Astrocyte (in vitro differentiated cells and primary cell): Measurements from ENCODE around the gene PPP1R7. TPM values are rescaled to one million over a fixed set of nuclear protein-coding genes. Genes with fewer than 3 reads are reported as not detected.

ENCODE experiments used
- DNase-seq: peaks from one replicate; pipeline ENCODE4 v3.0.0-alpha.2; 2010; ENCODE audit warnings: low read depth
- FAIRE-seq: peaks from 2 replicates; lab custom pipeline; 2011; peaks lifted over from hg19 to GRCh38; lab: Jason Lieb, UNC
- H2AFZ ChIP-seq: 2 replicates; pipeline ENCODE4 v1.6.0; 2012; ENCODE audit warnings: low read depth, low read length, inconsistent platforms
- H3K27ac ChIP-seq: 2 replicates; pipeline ENCODE4 v1.5.1; 2011; ENCODE audit warnings: low read depth, low read length, inconsistent platforms
- H3K27me3 ChIP-seq: 2 replicates; pipeline ENCODE4 v1.6.0; 2011; ENCODE audit warnings: low read length, inconsistent platforms; ENCODE audit not compliant: insufficient read depth
- H3K36me3 ChIP-seq: 2 replicates; pipeline ENCODE4 v1.5.1; 2011; ENCODE audit warnings: low read length, inconsistent platforms; ENCODE audit not compliant: insufficient read depth
- H3K4me1 ChIP-seq: 2 replicates; pipeline ENCODE4 v1.5.1; 2011; ENCODE audit warnings: low read length, inconsistent platforms; ENCODE audit not compliant: insufficient read depth
- H3K4me2 ChIP-seq: 2 replicates; pipeline ENCODE4 v1.6.0; 2012; ENCODE audit warnings: low read length, inconsistent platforms
- H3K4me3 ChIP-seq: 2 replicates; pipeline ENCODE4 v1.5.1; 2011; ENCODE audit warnings: low read depth, mild to moderate bottlenecking, low read length, inconsistent platforms; ENCODE audit not compliant: insufficient read depth
- H3K79me2 ChIP-seq: 2 replicates; pipeline ENCODE4 v1.6.0; 2012; ENCODE audit warnings: mild to moderate bottlenecking, low read length, inconsistent platforms; ENCODE audit not compliant: insufficient read depth
- H3K9ac ChIP-seq: 2 replicates; pipeline ENCODE4 v1.6.0; 2012; ENCODE audit warnings: mild to moderate bottlenecking, low read length, inconsistent platforms
- H3K9me3 ChIP-seq: 2 replicates; pipeline ENCODE4 v1.5.1; 2012; ENCODE audit warnings: low read depth, mild to moderate bottlenecking, low read length, inconsistent platforms; ENCODE audit not compliant: insufficient read depth
- H4K20me1 ChIP-seq: 2 replicates; pipeline ENCODE4 v1.6.0; 2012; ENCODE audit warnings: low read length, inconsistent platforms; ENCODE audit not compliant: insufficient read depth
- H3K27ac Mint-ChIP-seq: one replicate; pipeline ENCODE4 v1.8.0; 2021; ENCODE audit warnings: mild to moderate bottlenecking, mixed read lengths; ENCODE audit not compliant: unreplicated experiment
- H3K27me3 Mint-ChIP-seq: one replicate; pipeline ENCODE4 v1.8.0; 2021; ENCODE audit warnings: low read depth, mixed read lengths; ENCODE audit not compliant: unreplicated experiment
- H3K36me3 Mint-ChIP-seq: one replicate; pipeline ENCODE4 v1.8.0; 2021; ENCODE audit warnings: low read depth, mixed read lengths; ENCODE audit not compliant: unreplicated experiment
- H3K4me1 Mint-ChIP-seq: one replicate; pipeline ENCODE4 v1.8.0; 2021; ENCODE audit warnings: low read depth, mixed read lengths; ENCODE audit not compliant: unreplicated experiment
- H3K4me3 Mint-ChIP-seq: one replicate; pipeline ENCODE4 v1.8.0; 2021; ENCODE audit warnings: mild to moderate bottlenecking, moderate library complexity, mixed read lengths; ENCODE audit not compliant: unreplicated experiment
- H3K9me3 Mint-ChIP-seq: one replicate; pipeline ENCODE4 v1.8.0; 2021; ENCODE audit warnings: mild to moderate bottlenecking, mixed read lengths; ENCODE audit not compliant: unreplicated experiment
- CTCF ChIP-seq: IDR thresholded peaks from 2 replicates; pipeline ENCODE4 v1.5.1; 2011; ENCODE audit warnings: low read depth, mild to moderate bottlenecking, inconsistent platforms, low read length, moderate library complexity; ENCODE audit not compliant: insufficient read depth
- EZH2 ChIP-seq: IDR thresholded peaks from 2 replicates; pipeline ENCODE4 v1.6.1; 2012; ENCODE audit warnings: mild to moderate bottlenecking, low read length, inconsistent platforms; ENCODE audit not compliant: insufficient read depth
- total RNA-seq: library from RNA; stranded (reverse); gene quantifications from 2 replicates; pipeline ENCODE4 v1.2.1, GENCODE V29; 2021

PPP1R7 gene
- total RNA-seq, 1 donor from 2014 or later = 53.4 TPM

DNA sequence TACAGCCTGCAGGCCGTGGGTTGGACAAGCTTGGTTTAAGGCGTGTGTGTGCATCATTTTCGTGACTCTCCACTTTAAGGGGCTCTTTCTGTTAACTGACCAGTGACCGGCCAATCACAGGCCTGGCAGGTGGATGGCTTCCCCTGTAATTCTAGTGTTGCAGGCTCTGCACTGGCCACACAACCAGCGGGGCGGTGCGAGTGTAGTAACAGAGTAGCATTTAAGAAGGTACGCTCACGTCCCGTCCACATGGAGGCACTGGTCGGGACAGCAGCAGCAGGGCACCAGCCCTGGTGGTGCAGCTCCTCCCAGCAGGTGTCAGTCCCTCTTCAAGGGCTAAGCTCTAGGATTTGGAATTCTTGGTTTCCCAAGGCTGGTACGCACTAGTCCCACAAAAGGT, 30.2 kb downstream of the PPP1R7 start:
- Histone ChIP-seq H3K27me3 (no peaks in the 10 kb centered on the region), H3K9me3 (no peaks in the 10 kb centered on the region), H3K4me3 (no peak overlapping the region), H3K27ac (no peak overlapping the region), H3K9ac (no peak overlapping the region), H3K36me3 (peaks cover 4% of the 10 kb centered on the region), H2AFZ (no peak overlapping the region), H3K4me1 (no peaks in the 10 kb centered on the region), H4K20me1 (no peaks in the 10 kb centered on the region), H3K4me2 (no peak overlapping the region), H3K79me2 (no peaks in the 10 kb centered on the region)
- no peak overlapping the region for H3K4me3 Mint-ChIP-seq
- FAIRE-seq = no peak
- H3K27ac Mint-ChIP-seq = no peak overlapping the region
- no peak for DNase-seq
- H3K27me3 Mint-ChIP-seq = no peaks in the 10 kb centered on the region
- H3K36me3 Mint-ChIP-seq = peaks cover 14% of the 10 kb centered on the region
- H3K4me1 Mint-ChIP-seq = no peaks in the 10 kb centered on the region
- no peaks in the 10 kb centered on the region for H3K9me3 Mint-ChIP-seq
- TF ChIP-seq EZH2 (no peak), CTCF (no peak)

GRCh38 chr2:241182126-241182525, 31.9 kb downstream of the PPP1R7 start:
- H3K27ac Mint-ChIP-seq = no peak overlapping the region
- no peaks in the 10 kb centered on the region for H3K9me3 ChIP-seq
- H2AFZ ChIP-seq = no peak overlapping the region
- no peaks in the 10 kb centered on the region for H3K9me3 Mint-ChIP-seq
- no peak overlapping the region for H3K4me2 ChIP-seq
- no peaks in the 10 kb centered on the region for H3K27me3 ChIP-seq
- H3K4me3 ChIP-seq = no peak overlapping the region
- H3K27ac ChIP-seq = no peak overlapping the region
- no peaks in the 10 kb centered on the region for H3K79me2 ChIP-seq
- peaks cover 4% of the 10 kb centered on the region for H3K36me3 ChIP-seq
- H3K4me1 ChIP-seq = no peaks in the 10 kb centered on the region
- H4K20me1 ChIP-seq = no peaks in the 10 kb centered on the region
- H3K4me1 Mint-ChIP-seq = no peaks in the 10 kb centered on the region
- H3K9ac ChIP-seq = no peak overlapping the region
- no peak for DNase-seq
- H3K27me3 Mint-ChIP-seq = no peaks in the 10 kb centered on the region
- no peak overlapping the region for H3K4me3 Mint-ChIP-seq
- FAIRE-seq = no peak
- peaks cover 12% of the 10 kb centered on the region for H3K36me3 Mint-ChIP-seq
- TF ChIP-seq EZH2 = no peak
- TF ChIP-seq CTCF = no peak

DNA sequence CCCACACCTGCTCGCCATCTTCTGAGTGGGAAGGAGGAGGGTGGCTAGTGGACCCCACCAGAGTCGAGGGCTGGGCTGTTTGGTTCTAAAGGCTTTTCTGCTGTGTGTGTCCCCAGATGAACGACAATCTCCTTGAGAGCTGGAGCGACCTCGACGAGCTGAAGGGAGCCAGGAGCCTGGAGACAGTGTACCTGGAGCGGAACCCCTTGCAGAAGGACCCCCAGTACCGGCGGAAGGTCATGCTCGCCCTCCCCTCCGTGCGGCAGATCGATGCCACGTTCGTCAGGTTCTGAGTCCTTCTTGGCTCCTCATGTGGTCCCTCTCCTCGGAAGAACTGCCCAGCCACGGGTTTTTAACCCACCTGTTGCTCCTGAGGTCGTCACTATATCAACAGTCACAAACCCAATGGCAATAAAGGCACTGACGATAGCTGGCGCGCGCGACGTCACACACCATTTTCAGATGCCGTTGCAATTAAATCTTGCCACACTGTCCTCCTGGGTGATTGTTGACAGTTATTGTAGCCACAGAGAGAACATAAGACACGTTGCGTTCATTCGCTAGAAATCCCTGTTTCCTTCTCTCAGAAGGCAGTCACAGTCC, 32.4 kb downstream of the PPP1R7 start:
- Histone ChIP-seq H3K4me1 (no peaks in the 10 kb centered on the region), H3K9me3 (no peaks in the 10 kb centered on the region), H3K4me3 (no peak overlapping the region), H2AFZ (no peak overlapping the region), H3K4me2 (no peak overlapping the region), H3K27me3 (no peaks in the 10 kb centered on the region), H4K20me1 (no peaks in the 10 kb centered on the region), H3K79me2 (no peaks in the 10 kb centered on the region), H3K36me3 (peaks cover 4% of the 10 kb centered on the region), H3K27ac (no peak overlapping the region), H3K9ac (no peak overlapping the region)
- no peak for TF ChIP-seq EZH2
- no peaks in the 10 kb centered on the region for H3K9me3 Mint-ChIP-seq
- H3K4me1 Mint-ChIP-seq = no peaks in the 10 kb centered on the region
- no peak overlapping the region for H3K4me3 Mint-ChIP-seq
- no peak overlapping the region for H3K27ac Mint-ChIP-seq
- peaks cover 12% of the 10 kb centered on the region for H3K36me3 Mint-ChIP-seq
- FAIRE-seq = no peak
- no peak for DNase-seq
- no peaks in the 10 kb centered on the region for H3K27me3 Mint-ChIP-seq
